Body of pancreas (tissue), 4 donors: ENCODE data around the gene ARHGAP15.

ENCODE experiments used
- POLR2A ChIP-seq, 3 donors: fragments of 450-650 bp; IDR thresholded peaks; one replicate each; pipeline ENCODE4 v1.6.1; 2016; ENCODE audit warnings: antibody characterized with exemption in 3 of 3, mild to moderate bottlenecking in 2 of 3
- TF ChIP-seq, protein P1 (sequence below), 7 experiments: fragments of 450-650 bp in 4 of 7; fragments of 200-600 bp in 3 of 7; sonication (generic) in 3 of 7; IDR thresholded peaks; one replicate each; pipeline ENCODE4 v1.5.1; 2016 to 2019; ENCODE audit warnings: antibody characterized with exemption in 7 of 7

- no peak for TF ChIP-seq POLR2A (IDR thresholded peaks at IDR 0.05)
- TF ChIP-seq, protein P1, sequence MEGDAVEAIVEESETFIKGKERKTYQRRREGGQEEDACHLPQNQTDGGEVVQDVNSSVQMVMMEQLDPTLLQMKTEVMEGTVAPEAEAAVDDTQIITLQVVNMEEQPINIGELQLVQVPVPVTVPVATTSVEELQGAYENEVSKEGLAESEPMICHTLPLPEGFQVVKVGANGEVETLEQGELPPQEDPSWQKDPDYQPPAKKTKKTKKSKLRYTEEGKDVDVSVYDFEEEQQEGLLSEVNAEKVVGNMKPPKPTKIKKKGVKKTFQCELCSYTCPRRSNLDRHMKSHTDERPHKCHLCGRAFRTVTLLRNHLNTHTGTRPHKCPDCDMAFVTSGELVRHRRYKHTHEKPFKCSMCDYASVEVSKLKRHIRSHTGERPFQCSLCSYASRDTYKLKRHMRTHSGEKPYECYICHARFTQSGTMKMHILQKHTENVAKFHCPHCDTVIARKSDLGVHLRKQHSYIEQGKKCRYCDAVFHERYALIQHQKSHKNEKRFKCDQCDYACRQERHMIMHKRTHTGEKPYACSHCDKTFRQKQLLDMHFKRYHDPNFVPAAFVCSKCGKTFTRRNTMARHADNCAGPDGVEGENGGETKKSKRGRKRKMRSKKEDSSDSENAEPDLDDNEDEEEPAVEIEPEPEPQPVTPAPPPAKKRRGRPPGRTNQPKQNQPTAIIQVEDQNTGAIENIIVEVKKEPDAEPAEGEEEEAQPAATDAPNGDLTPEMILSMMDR (IDR thresholded peaks at IDR 0.05), result no peak
Measured at GRCh38 chr2:143551971-143552650, 422.9 kb downstream of the ARHGAP15 start.
